OCI-LY3 (cell line): ENCODE measurements around the gene DDX24.

ENCODE experiments used
- H2AFZ ChIP-seq: fragments of 200-600, 300-600 bp; shearing (Covaris generic); 2 replicates; pipeline ENCODE4 v1.6.0; 2014; ENCODE audit warnings: antibody characterized with exemption, low read depth, low read length
- H3K27ac ChIP-seq: fragments of 200-600, 300-600 bp; sonication (generic); 2 replicates; pipeline ENCODE4 v1.5.1; 2014; ENCODE audit warnings: mild to moderate bottlenecking, low read length, moderate library complexity, mixed read lengths
- H3K27me3 ChIP-seq: fragments of 200-600, 300-600 bp; sonication (generic); 2 replicates; pipeline ENCODE4 v1.6.1; 2014; ENCODE audit warnings: low read depth, low read length, mixed read lengths
- H3K36me3 ChIP-seq: fragments of 200-600, 300-600 bp; sonication (generic); replicated peaks from 2 replicates; pipeline ENCODE3; 2014; ENCODE audit warnings: low read depth, low read length, mixed read lengths
- H3K4me1 ChIP-seq: fragments of 300-600, 200-600 bp; sonication (generic); 2 replicates; pipeline ENCODE4 v1.6.1; 2014; ENCODE audit warnings: low read length, mixed read lengths
- H3K4me2 ChIP-seq: fragments of 200-600, 300-600 bp; sonication (generic); 2 replicates; pipeline ENCODE4 v1.6.1; 2014; ENCODE audit warnings: low read length, mixed read lengths
- H3K4me3 ChIP-seq: fragments of 300-600, 200-600 bp; sonication (generic); 2 replicates; pipeline ENCODE4 v1.5.1; 2014; ENCODE audit warnings: antibody characterized with exemption, mild to moderate bottlenecking, low read length, moderate library complexity
- H3K79me2 ChIP-seq: fragments of 300-600, 200-600 bp; shearing (Covaris generic); 2 replicates; pipeline ENCODE4 v1.6.1; 2014; ENCODE audit warnings: mild to moderate bottlenecking, low read length, mixed read lengths
- H3K9ac ChIP-seq: fragments of 300-600, 200-600 bp; shearing (Covaris generic); 2 replicates; pipeline ENCODE4 v1.6.0; 2014; ENCODE audit warnings: mild to moderate bottlenecking, low read length, moderate library complexity
- H3K9me3 ChIP-seq: fragments of 200-600, 300-600 bp; shearing (Covaris generic); 2 replicates; pipeline ENCODE4 v1.6.1; 2014; ENCODE audit warnings: low read length, mixed read lengths; ENCODE audit not compliant: insufficient read depth
- H4K20me1 ChIP-seq: fragments of 200-600, 300-600 bp; sonication (generic); 2 replicates; pipeline ENCODE4 v1.6.1; 2016; ENCODE audit warnings: low read length, mixed read lengths; ENCODE audit not compliant: insufficient read depth
- EZH2phosphoT487 ChIP-seq: fragments of 200-600 bp; shearing (Covaris generic); IDR thresholded peaks from 2 replicates; pipeline ENCODE4 v1.6.1; 2018; ENCODE audit warnings: antibody characterized with exemption, mixed run types, low read depth
- TF ChIP-seq, protein P1 (sequence below): fragments of 200-600, 300-600 bp; sonication (generic); IDR thresholded peaks from 2 replicates; pipeline ENCODE4 v1.5.1; 2014; ENCODE audit warnings: antibody characterized with exemption, low read length, low read depth

The DDX24 gene

DNA sequence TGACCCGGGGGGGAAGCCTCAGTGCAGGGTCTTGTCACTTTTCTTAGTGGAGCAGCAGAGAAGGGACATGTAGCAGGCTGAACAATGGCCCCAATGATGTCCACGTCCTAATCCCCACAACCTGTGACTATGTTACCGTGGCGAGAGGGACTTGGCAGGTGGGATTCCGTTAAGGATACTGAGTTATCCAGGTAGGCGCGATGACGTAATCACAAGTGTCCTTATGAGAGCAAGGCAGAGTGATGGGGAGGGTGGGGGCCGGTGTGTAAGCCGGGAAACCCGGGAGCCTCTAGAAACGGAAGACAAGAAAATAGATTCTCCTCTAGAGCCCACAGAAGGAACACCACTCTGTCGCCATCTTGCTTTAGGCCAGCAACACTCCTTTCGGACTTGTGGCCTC, 50.4 kb downstream of the DDX24 start:
- Histone ChIP-seq H3K4me2 (no peak overlapping the region), H3K9me3 (no peaks in the 10 kb centered on the region), H3K9ac (no peak overlapping the region), H2AFZ (no peak overlapping the region), H3K4me1 (no peaks in the 10 kb centered on the region), H3K4me3 (no peak overlapping the region), H4K20me1 (no peaks in the 10 kb centered on the region), H3K27me3 (no peaks in the 10 kb centered on the region), H3K36me3 (no peaks in the 10 kb centered on the region), H3K79me2 (no peaks in the 10 kb centered on the region), H3K27ac (no peak overlapping the region)
- no peak for TF ChIP-seq EZH2phosphoT487
- TF ChIP-seq, protein P1, sequence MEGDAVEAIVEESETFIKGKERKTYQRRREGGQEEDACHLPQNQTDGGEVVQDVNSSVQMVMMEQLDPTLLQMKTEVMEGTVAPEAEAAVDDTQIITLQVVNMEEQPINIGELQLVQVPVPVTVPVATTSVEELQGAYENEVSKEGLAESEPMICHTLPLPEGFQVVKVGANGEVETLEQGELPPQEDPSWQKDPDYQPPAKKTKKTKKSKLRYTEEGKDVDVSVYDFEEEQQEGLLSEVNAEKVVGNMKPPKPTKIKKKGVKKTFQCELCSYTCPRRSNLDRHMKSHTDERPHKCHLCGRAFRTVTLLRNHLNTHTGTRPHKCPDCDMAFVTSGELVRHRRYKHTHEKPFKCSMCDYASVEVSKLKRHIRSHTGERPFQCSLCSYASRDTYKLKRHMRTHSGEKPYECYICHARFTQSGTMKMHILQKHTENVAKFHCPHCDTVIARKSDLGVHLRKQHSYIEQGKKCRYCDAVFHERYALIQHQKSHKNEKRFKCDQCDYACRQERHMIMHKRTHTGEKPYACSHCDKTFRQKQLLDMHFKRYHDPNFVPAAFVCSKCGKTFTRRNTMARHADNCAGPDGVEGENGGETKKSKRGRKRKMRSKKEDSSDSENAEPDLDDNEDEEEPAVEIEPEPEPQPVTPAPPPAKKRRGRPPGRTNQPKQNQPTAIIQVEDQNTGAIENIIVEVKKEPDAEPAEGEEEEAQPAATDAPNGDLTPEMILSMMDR, result no peak

DNA sequence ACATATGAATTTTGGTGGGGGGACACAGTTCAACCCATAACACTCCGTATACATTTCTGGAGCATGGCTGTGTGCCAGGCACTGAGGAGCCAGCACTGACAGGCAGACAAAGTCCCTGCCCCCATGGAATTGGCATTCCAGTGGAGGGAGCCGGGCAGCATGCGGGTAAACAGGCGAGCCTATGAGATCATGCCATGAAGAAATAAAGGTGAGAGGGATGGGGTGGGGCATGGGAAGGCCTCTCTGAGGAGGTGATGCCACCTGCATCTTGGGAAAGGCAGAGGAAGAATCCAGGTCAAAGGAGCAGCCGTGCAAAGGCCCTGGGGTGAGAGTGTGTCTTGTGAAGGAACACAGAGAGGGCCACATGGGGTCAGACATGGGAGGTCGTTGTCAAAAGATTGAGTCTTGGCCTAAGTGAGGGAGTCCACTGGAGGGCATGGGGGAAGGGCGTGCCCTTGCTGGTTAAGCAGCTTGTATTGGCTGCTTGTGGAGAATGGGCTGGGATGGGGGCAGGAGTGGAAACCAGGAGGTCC, 51.3 kb downstream of the DDX24 start:
- H3K36me3 ChIP-seq, result no peaks in the 10 kb centered on the region
- H3K27me3 ChIP-seq, result no peaks in the 10 kb centered on the region
- no peaks in the 10 kb centered on the region for H3K9me3 ChIP-seq
- no peak overlapping the region for H3K4me3 ChIP-seq
- no peak overlapping the region for H3K4me2 ChIP-seq
- H3K9ac ChIP-seq, result no peak overlapping the region
- H3K27ac ChIP-seq, result no peak overlapping the region
- TF ChIP-seq, protein P1, result no peak
- no peak for TF ChIP-seq EZH2phosphoT487
- no peaks in the 10 kb centered on the region for H3K4me1 ChIP-seq
- no peak overlapping the region for H2AFZ ChIP-seq
- H4K20me1 ChIP-seq, result no peaks in the 10 kb centered on the region
- no peaks in the 10 kb centered on the region for H3K79me2 ChIP-seq

DNA sequence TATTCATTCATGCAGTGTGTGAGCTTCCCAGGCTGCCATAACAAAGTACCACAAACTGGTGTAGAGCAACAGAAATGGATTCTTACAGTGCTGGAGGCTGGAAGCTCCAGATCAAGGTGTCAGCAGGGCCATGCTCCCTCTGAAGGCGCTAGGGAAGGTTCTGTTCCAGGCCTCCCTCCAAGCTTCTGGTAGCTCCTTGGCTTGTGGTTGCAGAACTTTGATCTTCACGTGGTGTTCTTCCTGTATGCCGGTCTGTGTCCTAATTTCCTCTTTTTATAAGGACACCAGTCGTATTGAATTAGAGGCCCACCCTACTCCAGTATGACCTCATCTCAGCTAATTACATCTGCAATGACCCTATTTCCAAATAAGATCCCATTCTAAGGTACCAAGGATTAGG, 51.7 kb downstream of the DDX24 start:
- H3K36me3 ChIP-seq, result no peaks in the 10 kb centered on the region
- no peak overlapping the region for H2AFZ ChIP-seq
- H3K79me2 ChIP-seq, result no peaks in the 10 kb centered on the region
- no peaks in the 10 kb centered on the region for H3K27me3 ChIP-seq
- no peak for TF ChIP-seq EZH2phosphoT487
- TF ChIP-seq, protein P1, result no peak
- H3K4me2 ChIP-seq, result no peak overlapping the region
- no peaks in the 10 kb centered on the region for H3K4me1 ChIP-seq
- no peaks in the 10 kb centered on the region for H4K20me1 ChIP-seq
- H3K9ac ChIP-seq, result no peak overlapping the region
- no peaks in the 10 kb centered on the region for H3K9me3 ChIP-seq
- no peak overlapping the region for H3K4me3 ChIP-seq
- H3K27ac ChIP-seq, result no peak overlapping the region

DNA sequence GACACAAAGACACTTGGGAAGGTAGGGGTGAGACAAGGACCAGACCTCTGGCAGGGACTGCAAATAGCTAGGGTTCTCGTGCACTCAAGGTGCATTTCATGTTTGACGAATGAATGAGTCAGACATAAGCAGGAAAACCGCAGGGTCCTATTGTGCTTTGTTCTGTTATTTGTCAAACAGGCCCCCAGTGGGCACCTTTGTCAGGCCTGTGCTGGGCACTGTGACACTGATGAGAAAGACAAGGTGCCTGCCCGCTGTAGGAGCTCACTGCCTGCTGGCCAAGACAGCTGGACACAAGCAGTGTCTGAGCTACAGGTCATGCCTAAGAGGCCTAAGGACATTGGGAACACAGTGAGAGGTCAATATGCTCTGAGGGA, 52.6 kb downstream of the DDX24 start:
- Histone ChIP-seq H3K4me3 (no peak overlapping the region), H3K79me2 (no peaks in the 10 kb centered on the region), H3K9ac (no peak overlapping the region), H2AFZ (no peak overlapping the region), H3K4me1 (no peaks in the 10 kb centered on the region), H3K36me3 (no peaks in the 10 kb centered on the region), H4K20me1 (no peaks in the 10 kb centered on the region), H3K27me3 (no peaks in the 10 kb centered on the region), H3K27ac (no peak overlapping the region), H3K4me2 (no peak overlapping the region), H3K9me3 (no peaks in the 10 kb centered on the region)
- TF ChIP-seq, protein P1, result no peak
- TF ChIP-seq EZH2phosphoT487, result no peak
